C1 segment of cervical spinal cord (tissue), 14 donors: ENCODE results near the gene FAM185A.
"Not testable (repeated sequence)": the region's sequence is repeated elsewhere in the genome, so short reads cannot be mapped to it uniquely, and the experiment has no call there.

Source experiments
- DNase-seq, 14 donors: peaks; one replicate each; lab custom pipeline; 2025; lab: John Stamatoyannopoulos, UW

The FAM185A gene

DNA sequence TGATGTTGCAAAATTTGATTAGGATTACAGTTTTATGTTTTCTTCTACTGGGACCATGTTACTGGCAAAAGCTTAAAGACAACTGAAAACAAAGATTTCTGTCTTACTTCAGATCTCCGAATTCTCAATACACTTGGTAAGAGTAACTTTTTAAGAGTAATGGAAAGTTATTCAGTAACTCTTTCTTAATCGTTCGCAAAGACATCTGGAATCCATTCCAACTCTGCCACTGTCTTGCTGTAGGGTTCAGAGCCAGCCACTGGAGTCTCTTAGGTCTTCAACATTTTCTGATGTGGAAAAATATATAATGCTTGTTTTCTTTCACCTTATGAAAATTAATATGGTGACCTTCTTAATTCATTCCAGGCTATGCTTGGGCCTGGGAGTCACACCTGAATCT lies 29.9 kb downstream of the FAM185A start:
- not testable (repeated sequence) for DNase-seq

DNA sequence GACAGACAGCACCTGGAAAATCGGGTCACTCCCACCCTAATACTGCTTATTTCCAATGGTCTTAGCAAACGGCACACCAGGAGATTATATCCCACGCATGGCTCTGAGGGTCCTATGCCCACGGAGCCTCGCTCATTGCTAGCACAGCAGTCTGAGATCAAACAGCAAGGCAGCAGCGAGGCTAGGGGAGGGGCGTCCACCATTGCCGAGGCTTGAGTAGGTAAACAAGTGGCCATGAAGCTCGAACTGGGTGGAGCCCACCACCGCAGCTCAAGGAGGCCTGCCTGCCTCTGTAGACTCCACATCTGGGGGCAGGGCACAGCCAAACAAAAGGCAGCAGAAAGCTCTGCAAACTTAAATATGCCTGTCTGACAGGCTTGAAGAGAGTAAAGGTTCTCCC lies 32.1 kb downstream of the FAM185A start:
- not testable (repeated sequence) for DNase-seq

DNA sequence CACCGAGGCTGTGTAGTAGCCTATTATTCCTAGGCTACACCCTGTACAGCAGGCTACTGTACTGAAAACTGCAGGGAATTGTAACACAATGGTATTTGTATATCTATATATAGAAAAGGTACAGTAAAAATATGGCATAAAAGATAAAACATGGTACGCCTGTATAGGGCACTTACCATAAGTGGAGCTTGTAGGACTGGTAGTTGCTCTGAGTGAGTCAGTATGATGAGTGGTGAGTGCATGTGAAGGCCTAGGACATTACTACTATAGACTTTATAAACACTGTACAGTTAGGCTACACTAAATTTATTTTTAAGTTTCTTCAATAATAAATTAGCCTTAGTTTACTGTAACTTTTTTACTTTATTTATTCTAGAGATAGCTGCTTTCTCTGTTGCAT lies 40.0 kb downstream of the FAM185A start:
- not testable (repeated sequence) for DNase-seq

DNA sequence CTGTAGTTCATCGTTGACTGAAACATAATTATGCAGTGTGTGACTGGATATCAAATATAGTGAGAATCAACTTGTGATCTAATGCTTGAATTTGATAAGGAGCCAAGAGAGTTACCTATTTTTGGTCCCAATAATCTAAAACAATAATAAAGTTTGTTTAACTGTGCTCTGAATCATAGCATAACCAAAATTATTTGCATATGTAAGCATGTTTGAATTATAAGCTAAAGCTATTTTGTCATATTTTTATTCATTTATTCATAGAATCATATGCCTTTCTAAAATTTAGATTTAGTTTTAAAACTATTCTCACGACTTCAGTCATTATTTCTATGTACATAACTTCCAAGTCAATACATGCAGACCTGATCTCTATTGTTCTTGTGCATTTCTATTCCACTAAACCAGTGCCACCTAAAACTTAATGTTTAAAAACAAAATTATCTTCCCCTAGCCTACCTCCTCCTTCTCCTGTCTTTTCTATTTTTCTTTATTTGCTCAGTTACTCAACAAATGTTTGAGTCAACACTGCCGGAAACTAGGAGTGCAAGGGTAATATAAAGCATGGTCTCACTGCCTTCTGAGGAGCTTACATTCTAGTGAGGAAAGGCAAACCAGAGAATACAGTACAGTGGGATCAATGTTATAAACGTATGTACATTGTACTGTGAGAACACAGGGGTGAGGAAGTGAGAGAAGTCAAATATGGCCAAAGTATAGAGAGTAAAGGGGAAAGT lies 41.7 kb downstream of the FAM185A start:
- DNase-seq, result not testable (repeated sequence)

DNA sequence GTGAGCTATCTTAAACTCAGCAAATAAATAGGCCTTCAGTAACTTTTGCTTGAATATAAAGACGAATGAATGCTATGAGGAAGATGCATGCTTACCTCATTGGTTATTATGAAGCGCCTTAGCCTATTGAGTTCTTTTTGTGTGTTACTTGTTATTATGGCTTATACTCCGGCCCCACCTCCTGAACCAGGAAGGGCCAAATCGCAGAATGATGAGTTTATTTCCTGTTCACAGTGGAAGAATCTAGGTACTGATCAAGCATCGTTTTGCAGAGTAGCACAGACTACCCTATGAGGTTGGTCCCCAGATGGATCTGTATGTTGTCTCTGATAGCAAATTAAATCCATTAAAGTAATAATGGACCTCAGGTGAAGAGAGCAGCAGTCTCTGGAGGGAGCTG lies 42.6 kb downstream of the FAM185A start:
- DNase-seq, result not testable (repeated sequence)

DNA sequence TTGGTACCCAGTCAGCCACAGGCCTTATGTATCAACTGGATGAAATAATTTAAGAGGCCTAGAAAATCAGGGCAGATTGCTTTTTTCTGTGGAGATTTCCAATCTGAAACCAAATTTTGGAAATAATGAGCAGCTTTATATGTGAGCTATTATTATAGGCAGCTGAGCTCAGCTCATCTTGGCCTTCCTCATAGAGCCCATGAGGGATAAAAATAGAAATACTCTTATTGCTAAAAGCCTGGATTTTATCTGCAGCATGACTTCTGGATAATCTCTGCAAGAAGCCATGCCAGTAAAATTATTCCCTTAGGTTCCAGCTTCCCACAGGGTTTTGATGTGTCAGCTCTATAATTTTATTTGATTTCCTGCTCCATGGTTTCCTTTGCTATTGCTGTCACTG lies 43.0 kb downstream of the FAM185A start:
- DNase-seq, result not testable (repeated sequence)

DNA sequence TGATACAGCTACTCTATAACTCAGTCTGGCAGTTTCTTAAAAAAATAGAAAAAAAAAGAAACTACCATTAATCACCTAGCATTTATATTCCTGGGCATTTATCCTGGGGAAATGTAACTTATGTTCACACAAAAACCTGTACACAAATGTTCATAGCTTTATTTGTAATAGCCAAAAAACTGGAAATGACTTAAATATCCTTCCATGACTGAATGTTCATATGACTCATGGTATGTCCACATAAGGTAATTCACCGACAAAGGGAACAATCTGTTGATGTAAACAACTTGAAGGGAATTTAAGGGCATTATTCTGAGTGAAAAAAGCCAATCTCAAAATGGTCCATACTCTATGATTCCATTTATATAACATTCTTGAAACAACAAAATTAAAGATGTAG lies 45.8 kb downstream of the FAM185A start:
- not testable (repeated sequence) for DNase-seq

DNA sequence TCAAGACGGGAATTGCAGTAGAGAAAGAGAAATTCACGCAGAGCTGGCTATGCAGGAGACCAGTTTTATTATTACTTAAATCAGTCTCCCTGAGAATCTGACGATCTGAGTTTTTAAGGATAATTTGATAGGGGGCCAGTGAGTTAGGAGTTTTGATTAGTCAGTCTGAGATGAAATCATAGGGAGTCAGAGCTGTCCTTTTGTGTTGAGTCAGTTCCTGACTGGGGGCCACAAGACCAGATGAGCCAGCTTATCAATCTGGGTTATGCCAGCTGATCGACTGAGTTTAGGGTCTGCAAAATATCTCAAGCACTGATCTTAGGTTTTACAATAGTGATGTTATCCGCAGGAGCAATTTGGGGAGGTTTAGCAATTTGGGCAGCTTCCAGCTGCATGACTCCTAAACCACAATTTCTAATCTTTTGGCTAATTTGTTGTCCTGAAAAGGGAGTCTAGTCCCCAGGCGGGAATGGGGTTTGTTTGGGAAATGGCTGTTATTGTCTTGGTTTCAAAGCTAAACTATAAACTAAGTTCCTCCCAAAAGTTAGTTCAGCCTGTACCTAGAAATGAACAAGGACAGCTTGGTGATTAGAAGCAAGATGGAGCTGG lies 47.3 kb downstream of the FAM185A start:
- not testable (repeated sequence) for DNase-seq

DNA sequence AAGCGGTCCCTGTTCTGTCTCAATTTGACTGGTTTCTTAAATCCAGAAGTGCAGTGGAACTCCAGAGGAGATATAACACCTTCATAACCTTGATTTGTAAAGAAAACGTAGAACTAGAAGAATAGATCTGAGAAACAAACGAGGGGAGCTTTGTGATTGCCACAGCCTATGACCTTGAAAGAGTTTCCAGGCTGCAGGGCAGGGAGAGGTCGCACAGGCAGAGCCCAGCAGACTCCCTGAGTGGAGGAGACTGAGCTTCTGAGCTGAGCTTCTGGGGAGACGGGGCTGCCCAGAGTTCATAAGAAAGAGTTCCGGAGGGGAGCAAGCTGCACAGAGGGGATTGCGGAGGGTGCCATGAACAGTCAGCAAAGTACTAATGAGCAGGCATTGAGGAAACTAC lies 57.8 kb downstream of the FAM185A start:
- DNase-seq, result no peak

DNA sequence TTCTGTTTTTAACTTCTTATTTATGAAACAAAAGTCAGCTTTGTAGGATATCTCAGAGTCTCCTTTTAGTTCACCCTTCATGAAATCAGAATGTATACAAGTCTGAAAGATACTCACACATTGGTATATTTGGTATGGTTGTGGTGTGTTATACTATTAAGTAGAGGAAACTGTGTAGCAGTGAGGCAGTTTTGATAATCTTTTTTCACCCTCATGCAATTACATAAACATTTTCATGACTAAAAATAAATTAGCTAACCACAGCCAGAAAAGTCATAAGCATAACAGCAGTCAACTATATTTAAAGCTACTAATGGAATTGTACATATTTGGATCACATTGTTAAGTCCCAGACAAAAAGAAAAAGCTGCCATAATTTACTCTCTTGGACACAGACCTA lies 62.1 kb downstream of the FAM185A start:
- no peak for DNase-seq

DNA sequence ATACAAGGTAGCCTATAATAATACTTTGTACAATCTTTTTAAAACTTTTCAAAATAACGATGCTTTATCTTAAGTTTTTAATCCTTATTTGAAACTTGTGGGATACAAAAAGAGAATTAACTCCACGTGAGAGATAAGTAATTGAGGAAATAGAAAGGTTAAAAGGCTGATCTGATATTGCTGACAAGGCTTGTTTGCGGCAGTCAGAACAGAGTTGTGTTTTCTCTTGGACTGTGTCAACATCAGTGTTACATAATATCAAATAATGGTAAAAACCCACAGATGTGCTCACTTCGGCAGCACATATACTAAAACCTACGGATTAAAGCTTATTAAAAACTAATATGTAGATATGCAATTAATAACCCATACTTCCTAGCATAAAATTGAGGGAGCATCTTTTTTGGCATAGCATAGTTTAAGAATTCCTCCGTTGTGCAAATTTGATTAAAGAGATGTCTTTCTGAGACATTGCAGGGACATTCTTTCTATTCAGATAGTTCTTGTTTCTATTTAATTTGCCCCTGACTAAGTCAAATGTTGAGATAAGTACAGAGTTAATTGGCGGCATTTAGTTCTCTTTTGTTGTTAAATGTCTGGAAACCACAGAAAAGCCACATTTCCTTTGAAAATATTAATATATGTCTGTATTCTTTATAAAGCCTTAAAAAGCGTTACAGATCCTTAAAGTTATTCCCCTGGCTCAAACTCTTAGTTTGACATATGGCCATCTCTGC lies 63.3 kb downstream of the FAM185A start:
- DNase-seq, result no peak

DNA sequence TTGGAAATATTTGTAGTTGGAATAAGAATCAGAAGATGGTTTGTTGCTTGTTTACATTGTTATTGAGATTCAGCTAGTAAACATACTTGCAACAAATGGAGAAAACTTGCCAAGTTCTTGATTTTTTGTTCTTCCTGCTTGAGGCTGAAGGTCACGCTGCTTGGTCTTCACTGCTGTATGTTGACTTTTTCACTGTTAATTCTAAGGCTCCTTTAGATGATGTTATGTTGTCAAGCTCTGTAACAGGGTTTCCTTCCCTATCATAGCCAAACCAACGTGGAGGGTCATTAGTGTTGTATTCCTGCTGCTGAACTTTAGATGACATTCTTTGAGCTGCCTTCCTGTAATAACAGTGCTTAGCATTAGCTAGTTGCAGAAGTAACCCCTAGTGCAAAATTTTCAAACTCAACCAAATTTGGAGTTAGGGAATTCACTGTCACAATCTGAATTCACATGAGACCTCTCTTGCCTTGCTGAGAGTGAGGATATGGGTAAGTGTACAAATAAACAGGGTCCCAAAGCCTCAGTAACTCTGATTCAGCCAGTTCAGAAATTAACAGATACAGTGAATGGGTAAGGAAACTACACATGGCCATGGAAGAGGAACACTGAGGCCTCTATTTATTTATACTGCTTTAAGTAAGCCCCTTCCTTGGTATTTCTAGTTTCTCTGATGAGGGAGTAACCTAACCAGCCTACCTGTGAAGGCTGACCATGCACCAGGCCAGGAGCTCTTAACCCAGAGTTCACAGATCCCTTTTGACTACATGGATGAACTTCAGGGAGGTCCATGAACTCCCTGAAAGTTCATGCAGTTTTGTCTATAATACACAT lies 64.6 kb downstream of the FAM185A start:
- DNase-seq, result no peak

DNA sequence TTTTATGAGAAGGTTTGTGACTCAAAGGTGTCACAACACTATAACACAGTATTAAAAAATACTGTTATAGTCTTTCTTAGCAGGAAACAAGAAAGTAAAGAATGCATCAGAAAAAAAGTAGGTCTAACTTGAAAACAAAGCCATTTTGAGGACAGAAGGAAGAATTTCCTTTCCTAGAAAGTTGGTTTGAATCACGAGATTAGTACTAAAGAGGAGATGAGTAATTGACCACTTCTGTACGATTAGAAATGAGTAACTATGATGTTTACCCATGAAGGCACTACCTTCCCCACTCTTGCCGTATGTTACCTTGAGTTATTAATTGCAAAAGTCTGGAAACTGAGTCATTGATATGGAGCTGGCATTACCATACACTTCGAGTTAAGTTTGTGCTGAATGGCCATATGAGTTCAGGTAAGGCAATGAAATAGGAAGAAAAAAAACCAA lies 65.2 kb downstream of the FAM185A start:
- DNase-seq, result no peak

DNA sequence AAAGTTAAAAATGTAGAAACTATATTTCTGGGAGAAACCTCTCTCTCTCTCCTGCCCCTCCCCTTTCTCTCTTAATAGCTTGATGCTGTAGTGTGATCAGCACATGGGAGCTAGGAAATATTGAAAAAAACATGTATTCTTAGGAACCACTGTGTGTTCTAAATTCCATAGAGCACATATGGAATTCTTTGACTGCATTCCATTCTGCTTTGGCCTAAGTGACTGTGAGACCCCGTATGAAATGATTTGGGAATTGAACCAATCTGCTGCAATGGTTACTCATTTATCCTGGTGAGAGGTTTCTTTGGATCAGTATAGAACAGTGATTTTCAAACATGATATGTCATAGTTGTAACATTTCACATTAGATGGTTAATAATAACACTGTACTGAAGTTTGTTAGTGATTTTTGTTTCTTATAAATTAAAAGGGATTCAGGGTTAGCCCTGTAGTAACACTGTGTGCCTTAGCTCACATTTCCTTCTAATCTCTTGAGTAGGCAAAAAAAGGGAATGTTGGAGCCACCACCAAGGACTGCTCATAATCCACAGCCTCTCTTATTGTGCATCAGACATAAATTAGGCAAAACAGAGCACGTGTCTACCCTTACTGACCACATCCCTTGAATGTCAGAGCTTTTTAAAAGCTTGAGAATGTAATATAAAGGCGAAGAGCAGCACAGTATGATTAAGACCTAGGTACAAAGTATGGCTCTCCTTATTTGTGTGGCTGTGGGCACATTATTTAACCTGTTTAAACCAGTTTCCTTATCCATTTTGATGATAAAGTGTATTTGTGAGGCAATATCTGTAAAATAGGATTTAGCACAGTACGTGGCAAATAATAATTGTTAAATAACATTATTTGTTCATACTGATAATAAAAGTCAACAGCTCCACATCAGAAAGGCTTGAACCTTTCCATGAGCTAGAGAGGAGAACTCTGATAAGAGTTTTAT lies 69.1 kb downstream of the FAM185A start:
- no peak for DNase-seq

DNA sequence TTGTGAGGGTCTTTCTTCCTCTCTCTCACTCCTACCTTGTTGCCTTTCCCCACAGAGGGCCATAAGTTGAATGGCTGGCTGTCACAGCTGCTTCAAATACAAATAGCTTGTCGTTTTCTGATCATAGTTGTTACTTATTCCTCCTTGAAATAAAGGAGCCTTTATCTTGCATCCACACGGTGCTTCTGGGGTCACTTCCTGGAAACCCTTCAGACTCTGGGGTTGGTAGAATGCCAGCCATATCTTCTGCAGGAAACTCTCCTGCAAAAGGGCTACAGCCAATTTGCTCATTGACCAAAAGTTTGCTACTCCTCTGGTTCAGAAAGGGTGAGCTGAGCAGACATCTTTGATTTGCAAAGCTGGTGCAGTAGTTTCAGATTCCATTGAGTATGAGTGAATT lies 70.4 kb downstream of the FAM185A start:
- DNase-seq, result no peak

DNA sequence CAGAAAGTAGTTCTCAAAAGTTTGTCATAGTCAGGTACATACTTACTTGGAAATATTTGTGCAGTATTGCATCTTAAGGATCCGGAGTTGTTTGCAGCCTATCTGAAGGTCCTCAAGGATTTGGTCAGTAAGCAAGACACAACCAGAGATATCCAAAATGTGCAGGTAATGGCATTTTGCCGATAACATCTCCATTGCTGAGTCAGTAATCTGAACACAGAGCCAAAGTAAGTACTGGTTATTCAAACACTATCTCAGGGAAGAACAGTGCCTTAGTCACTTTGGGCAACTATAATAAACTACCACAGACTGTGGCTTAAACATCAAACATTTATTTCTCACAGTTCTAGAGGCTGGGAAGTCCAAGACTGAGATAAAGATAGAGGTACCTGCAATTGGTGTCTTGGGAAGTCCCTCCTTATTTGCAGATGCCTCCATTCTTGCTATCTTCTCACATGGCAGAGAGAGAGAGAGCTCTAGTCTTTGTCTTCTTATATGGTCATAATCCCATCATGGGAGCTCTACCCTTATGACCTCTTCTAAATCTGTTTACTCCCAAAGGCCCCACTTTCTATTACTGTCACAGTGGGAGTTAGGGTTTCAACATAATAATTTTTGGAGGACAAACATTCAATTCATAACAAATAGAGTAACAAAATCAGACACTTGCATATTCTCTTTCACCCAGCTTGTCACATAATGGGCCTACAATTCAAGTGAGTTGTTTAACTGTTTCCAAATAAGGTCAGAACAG lies 73.4 kb downstream of the FAM185A start:
- DNase-seq, result no peak

DNA sequence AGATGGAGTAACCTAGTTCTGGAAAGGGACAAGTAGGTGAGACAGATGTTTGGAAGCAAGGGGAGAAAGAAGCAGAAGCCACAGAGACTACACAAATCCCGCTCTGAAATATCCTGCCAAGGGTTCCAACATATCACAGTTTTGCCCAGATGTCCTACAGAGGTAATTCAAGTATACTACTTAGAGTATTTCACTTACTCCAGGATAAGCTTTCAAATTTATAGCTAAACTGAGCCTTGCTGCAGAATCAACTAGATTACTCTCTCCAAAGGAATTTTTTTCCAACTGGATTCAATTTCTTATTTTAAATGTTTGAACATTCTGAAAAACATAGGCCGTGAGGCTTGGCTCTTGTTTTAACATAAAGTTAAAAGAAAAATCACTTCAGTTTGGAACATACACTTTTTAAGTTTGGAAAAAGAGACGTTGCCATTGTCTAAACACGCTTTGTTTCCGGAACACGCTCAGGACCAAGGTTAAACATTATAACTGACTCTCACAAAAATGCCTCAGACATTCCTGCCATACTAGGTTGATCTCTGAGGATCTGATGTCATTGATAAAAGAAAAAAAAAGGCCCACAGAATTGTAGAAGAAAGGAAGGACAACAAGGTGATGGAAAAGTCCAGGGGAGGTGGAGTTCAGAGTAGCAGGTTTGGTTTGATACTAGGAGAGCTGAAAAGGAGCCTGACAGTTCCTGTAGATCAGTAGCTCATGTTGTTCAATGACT lies 74.8 kb downstream of the FAM185A start:
- no peak for DNase-seq

DNA sequence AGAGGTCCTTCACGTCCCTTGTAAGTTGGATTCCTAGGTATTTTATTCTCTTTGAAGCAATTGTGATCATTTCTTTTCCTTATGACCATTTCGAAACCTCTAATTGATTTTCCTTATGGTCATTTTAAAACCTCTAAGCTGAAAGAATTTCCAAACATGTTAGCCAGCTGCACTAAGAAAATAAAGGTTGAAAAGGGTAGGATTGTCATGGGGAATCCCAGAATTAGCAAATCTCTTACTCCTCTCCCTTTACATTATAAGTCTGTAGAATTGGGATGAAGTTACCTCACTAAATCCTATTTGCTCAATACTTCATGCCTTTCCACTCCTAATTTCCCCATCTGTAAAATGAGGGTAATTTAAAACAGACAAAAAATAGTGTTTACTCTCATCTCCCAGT lies 79.5 kb downstream of the FAM185A start:
- no peak for DNase-seq

DNA sequence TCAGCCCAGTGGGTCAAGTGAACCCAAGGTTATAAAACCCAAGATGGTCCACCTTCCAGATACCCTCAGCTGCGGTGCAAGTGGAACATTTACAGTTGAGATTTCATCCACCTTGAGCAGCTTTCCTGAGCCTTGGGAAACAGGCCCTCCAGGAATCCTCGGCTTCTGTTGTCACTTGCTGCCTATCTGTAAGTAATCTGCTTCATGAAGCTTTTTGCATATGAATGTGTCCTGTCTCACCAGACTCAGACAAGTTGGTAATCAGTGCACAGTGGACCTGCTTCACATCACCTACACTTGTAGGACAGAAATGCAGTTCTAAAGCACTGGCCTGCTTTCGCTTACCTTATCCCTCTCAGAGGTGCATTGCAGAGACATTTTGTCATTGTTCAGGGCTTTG lies 80.3 kb downstream of the FAM185A start:
- no peak for DNase-seq
